Astrocyte (in vitro differentiated cells and primary cell): ENCODE data around the gene ELN. TPM values are rescaled to one million over a fixed set of nuclear protein-coding genes. Genes with fewer than 3 reads are reported as not detected.

ENCODE experiments used
- DNase-seq: peaks from one replicate; pipeline ENCODE4 v3.0.0-alpha.2; 2010; ENCODE audit warnings: low read depth
- FAIRE-seq: peaks from 2 replicates; lab custom pipeline; 2011; peaks lifted over from hg19 to GRCh38; lab: Jason Lieb, UNC
- H2AFZ ChIP-seq: 2 replicates; pipeline ENCODE4 v1.6.0; 2012; ENCODE audit warnings: low read depth, low read length, inconsistent platforms
- H3K27ac ChIP-seq: 2 replicates; pipeline ENCODE4 v1.5.1; 2011; ENCODE audit warnings: low read depth, low read length, inconsistent platforms
- H3K27me3 ChIP-seq: 2 replicates; pipeline ENCODE4 v1.6.0; 2011; ENCODE audit warnings: low read length, inconsistent platforms; ENCODE audit not compliant: insufficient read depth
- H3K36me3 ChIP-seq: 2 replicates; pipeline ENCODE4 v1.5.1; 2011; ENCODE audit warnings: low read length, inconsistent platforms; ENCODE audit not compliant: insufficient read depth
- H3K4me1 ChIP-seq: 2 replicates; pipeline ENCODE4 v1.5.1; 2011; ENCODE audit warnings: low read length, inconsistent platforms; ENCODE audit not compliant: insufficient read depth
- H3K4me2 ChIP-seq: 2 replicates; pipeline ENCODE4 v1.6.0; 2012; ENCODE audit warnings: low read length, inconsistent platforms
- H3K4me3 ChIP-seq: 2 replicates; pipeline ENCODE4 v1.5.1; 2011; ENCODE audit warnings: low read depth, mild to moderate bottlenecking, low read length, inconsistent platforms; ENCODE audit not compliant: insufficient read depth
- H3K79me2 ChIP-seq: 2 replicates; pipeline ENCODE4 v1.6.0; 2012; ENCODE audit warnings: mild to moderate bottlenecking, low read length, inconsistent platforms; ENCODE audit not compliant: insufficient read depth
- H3K9ac ChIP-seq: 2 replicates; pipeline ENCODE4 v1.6.0; 2012; ENCODE audit warnings: mild to moderate bottlenecking, low read length, inconsistent platforms
- H3K9me3 ChIP-seq: 2 replicates; pipeline ENCODE4 v1.5.1; 2012; ENCODE audit warnings: low read depth, mild to moderate bottlenecking, low read length, inconsistent platforms; ENCODE audit not compliant: insufficient read depth
- H4K20me1 ChIP-seq: 2 replicates; pipeline ENCODE4 v1.6.0; 2012; ENCODE audit warnings: low read length, inconsistent platforms; ENCODE audit not compliant: insufficient read depth
- H3K27ac Mint-ChIP-seq: one replicate; pipeline ENCODE4 v1.8.0; 2021; ENCODE audit warnings: mild to moderate bottlenecking, mixed read lengths; ENCODE audit not compliant: unreplicated experiment
- H3K27me3 Mint-ChIP-seq: one replicate; pipeline ENCODE4 v1.8.0; 2021; ENCODE audit warnings: low read depth, mixed read lengths; ENCODE audit not compliant: unreplicated experiment
- H3K36me3 Mint-ChIP-seq: one replicate; pipeline ENCODE4 v1.8.0; 2021; ENCODE audit warnings: low read depth, mixed read lengths; ENCODE audit not compliant: unreplicated experiment
- H3K4me1 Mint-ChIP-seq: one replicate; pipeline ENCODE4 v1.8.0; 2021; ENCODE audit warnings: low read depth, mixed read lengths; ENCODE audit not compliant: unreplicated experiment
- H3K4me3 Mint-ChIP-seq: one replicate; pipeline ENCODE4 v1.8.0; 2021; ENCODE audit warnings: mild to moderate bottlenecking, moderate library complexity, mixed read lengths; ENCODE audit not compliant: unreplicated experiment
- H3K9me3 Mint-ChIP-seq: one replicate; pipeline ENCODE4 v1.8.0; 2021; ENCODE audit warnings: mild to moderate bottlenecking, mixed read lengths; ENCODE audit not compliant: unreplicated experiment
- EZH2 ChIP-seq: IDR thresholded peaks from 2 replicates; pipeline ENCODE4 v1.6.1; 2012; ENCODE audit warnings: mild to moderate bottlenecking, low read length, inconsistent platforms; ENCODE audit not compliant: insufficient read depth
- total RNA-seq: library from RNA; stranded (reverse); gene quantifications from 2 replicates; pipeline ENCODE4 v1.2.1, GENCODE V29; 2021
- TF ChIP-seq, protein P1 (sequence below): IDR thresholded peaks from 2 replicates; pipeline ENCODE4 v1.5.1; 2011; ENCODE audit warnings: low read depth, mild to moderate bottlenecking, inconsistent platforms, low read length, moderate library complexity; ENCODE audit not compliant: insufficient read depth

ELN gene
- total RNA-seq, 1 donor from 2014 or later, result 0.75 TPM

DNA sequence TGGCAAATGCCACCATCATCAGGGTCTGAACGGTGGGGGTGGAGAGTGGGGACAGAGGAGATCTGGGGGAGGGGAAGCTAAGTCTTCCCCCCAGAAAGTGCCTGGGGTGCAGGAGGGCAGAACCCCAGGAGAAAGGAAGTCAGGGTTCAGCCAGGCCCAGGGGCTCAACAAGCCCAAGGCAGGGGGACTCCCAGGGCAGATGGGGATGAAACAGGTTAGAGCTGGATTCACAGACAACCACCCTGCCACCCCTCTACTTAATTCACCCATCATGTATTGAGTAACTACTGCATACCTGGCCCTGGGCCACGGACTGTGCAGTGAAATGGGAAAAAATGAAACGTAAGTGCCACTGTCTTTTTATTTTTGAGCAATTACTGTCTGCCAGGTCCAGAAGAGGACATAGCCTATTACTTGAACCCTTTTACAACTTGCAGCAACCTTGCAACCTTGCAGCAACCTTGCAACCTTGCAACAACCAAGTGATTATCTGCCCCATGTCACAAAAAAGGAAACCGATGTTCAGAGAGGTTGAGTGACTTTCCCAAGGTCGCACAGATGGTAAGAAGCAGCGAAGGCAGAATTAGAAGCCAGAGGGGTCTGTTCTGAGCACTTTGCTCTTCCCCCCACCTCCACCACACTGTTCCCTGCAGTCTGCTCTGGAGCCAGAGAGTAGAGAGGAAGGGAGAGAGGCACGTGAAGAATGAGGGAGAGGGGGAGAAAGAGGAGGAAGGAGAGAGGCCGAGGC lies 4.8 kb downstream of the ELN start:
- Mint-ChIP-seq H3K4me1 (peaks cover 15% of the 10 kb centered on the region), H3K27ac (no peak overlapping the region), H3K36me3 (no peaks in the 10 kb centered on the region), H3K4me3 (peak overlapping the region; percentile 50), H3K27me3 (peaks cover 7% of the 10 kb centered on the region), H3K9me3 (no peaks in the 10 kb centered on the region)
- H2AFZ ChIP-seq, result no peak overlapping the region
- no peaks in the 10 kb centered on the region for H3K79me2 ChIP-seq
- no peaks in the 10 kb centered on the region for H3K9me3 ChIP-seq
- no peaks in the 10 kb centered on the region for H3K36me3 ChIP-seq
- peak overlapping the region; percentile 14 for H3K4me2 ChIP-seq
- no peaks in the 10 kb centered on the region for H4K20me1 ChIP-seq
- DNase-seq (no peak), FAIRE-seq (no peak)
- H3K4me1 ChIP-seq, result peaks cover 5% of the 10 kb centered on the region
- no peak overlapping the region for H3K4me3 ChIP-seq
- no peak overlapping the region for H3K27ac ChIP-seq
- H3K9ac ChIP-seq, result no peak overlapping the region
- TF ChIP-seq, protein P1, sequence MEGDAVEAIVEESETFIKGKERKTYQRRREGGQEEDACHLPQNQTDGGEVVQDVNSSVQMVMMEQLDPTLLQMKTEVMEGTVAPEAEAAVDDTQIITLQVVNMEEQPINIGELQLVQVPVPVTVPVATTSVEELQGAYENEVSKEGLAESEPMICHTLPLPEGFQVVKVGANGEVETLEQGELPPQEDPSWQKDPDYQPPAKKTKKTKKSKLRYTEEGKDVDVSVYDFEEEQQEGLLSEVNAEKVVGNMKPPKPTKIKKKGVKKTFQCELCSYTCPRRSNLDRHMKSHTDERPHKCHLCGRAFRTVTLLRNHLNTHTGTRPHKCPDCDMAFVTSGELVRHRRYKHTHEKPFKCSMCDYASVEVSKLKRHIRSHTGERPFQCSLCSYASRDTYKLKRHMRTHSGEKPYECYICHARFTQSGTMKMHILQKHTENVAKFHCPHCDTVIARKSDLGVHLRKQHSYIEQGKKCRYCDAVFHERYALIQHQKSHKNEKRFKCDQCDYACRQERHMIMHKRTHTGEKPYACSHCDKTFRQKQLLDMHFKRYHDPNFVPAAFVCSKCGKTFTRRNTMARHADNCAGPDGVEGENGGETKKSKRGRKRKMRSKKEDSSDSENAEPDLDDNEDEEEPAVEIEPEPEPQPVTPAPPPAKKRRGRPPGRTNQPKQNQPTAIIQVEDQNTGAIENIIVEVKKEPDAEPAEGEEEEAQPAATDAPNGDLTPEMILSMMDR, result no peak
- no peak for TF ChIP-seq EZH2
- H3K27me3 ChIP-seq, result peaks cover 3% of the 10 kb centered on the region

DNA sequence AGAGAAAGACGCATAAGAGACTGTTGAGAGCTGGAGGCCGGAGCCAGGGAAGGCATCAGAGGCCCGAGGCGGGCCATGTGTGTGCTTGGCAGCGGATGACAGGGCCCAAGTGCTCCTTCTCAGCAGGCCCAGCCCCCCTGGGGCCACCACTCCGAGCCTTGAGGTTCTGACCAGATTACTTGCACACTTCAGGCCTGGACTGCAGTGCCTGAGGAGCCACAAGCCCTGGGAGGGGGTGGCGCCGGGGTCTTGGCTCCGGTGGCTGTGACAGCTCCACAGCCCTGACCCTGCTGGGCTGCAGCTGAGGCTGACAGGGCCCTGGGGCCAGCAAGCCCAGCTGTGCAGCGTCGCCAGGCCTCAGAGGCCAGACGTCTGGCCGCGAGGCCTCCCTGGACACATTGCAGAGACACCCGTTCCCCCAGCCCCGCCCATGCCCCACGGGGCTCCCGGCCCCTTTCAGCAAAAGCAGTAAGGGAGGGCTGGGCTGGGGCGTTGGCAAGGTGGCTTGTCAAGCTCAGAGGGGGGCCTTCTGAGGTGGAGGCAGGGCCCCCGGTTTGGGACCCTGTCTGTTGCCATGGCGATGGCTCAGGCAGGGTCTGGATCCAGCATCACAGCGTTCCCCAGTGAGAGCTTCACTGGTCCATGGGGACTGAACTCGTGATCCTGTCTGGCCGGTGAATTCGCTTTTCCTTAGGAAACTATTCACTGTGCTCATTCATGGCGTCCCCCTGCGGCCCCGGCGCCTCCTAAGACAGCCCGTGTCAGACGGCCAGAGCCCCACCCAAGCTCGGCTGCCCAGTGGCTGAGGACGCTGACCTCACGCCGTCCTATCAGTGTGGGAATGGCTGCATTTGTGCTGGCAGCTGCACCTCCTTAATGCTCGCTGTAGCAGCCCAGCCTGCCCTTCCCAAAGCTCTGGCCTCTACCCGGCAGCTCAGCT lies 5.7 kb downstream of the ELN start:
- Histone ChIP-seq H3K27ac (no peak overlapping the region), H3K4me3 (no peak overlapping the region)
- H3K4me3 Mint-ChIP-seq, result no peak overlapping the region

More for the DNA sequence above, 5.7 kb downstream of the ELN start:
- DNase-seq, result peak; percentile 37
- no peak overlapping the region for H3K27ac Mint-ChIP-seq
- H2AFZ ChIP-seq, result peak overlapping the region; percentile 57
- H3K9me3 ChIP-seq, result no peaks in the 10 kb centered on the region
- no peaks in the 10 kb centered on the region for H4K20me1 ChIP-seq
- FAIRE-seq, result no peak
- peaks cover 3% of the 10 kb centered on the region for H3K27me3 ChIP-seq
- no peaks in the 10 kb centered on the region for H3K36me3 ChIP-seq
- H3K4me1 Mint-ChIP-seq, result peaks cover 15% of the 10 kb centered on the region
- no peaks in the 10 kb centered on the region for H3K79me2 ChIP-seq
- TF ChIP-seq EZH2, result no peak
- TF ChIP-seq, protein P1, result no peak
- peaks cover 5% of the 10 kb centered on the region for H3K4me1 ChIP-seq
- no peaks in the 10 kb centered on the region for H3K36me3 Mint-ChIP-seq
- H3K27me3 Mint-ChIP-seq, result peaks cover 15% of the 10 kb centered on the region
- H3K9ac ChIP-seq, result no peak overlapping the region
- H3K4me2 ChIP-seq, result no peak overlapping the region
- no peaks in the 10 kb centered on the region for H3K9me3 Mint-ChIP-seq
